Kidney epithelial cell (primary cell): Measurements from ENCODE around the gene CNPY1. TPM values are rescaled to one million over a fixed set of nuclear protein-coding genes. Genes with fewer than 3 reads are reported as not detected.

ENCODE experiments used
- DNase-seq: peaks from one replicate; pipeline ENCODE4 v3.0.0-alpha.2; 2010; ENCODE audit warnings: low read depth
- H3K27me3 ChIP-seq: 2 replicates; pipeline ENCODE4 v1.6.0; 2011; ENCODE audit warnings: low read length; ENCODE audit not compliant: control insufficient read depth, insufficient read depth
- H3K36me3 ChIP-seq: 2 replicates; pipeline ENCODE4 v1.5.1; 2011; ENCODE audit warnings: low read length; ENCODE audit not compliant: control insufficient read depth, insufficient read depth
- H3K4me3 ChIP-seq: 2 replicates; pipeline ENCODE4 v1.5.1; 2011; ENCODE audit warnings: low read depth, mild to moderate bottlenecking, control low read depth, low read length
- total RNA-seq: library from RNA; depleted of rRNA; stranded (reverse); fragments of >200 nt; gene quantifications from 2 replicates; pipeline ENCODE4 v1.2.3, GENCODE V29; 2015
- TF ChIP-seq, protein P1 (sequence below): IDR thresholded peaks from 2 replicates; pipeline ENCODE4 v1.5.1; 2011; ENCODE audit warnings: mild to moderate bottlenecking, moderate library complexity, low read length, control low read depth, inconsistent platforms; ENCODE audit not compliant: insufficient read depth, poor library complexity, severe bottlenecking

The CNPY1 gene
- total RNA-seq, 1 donor from 2014 or later: not detected

DNA sequence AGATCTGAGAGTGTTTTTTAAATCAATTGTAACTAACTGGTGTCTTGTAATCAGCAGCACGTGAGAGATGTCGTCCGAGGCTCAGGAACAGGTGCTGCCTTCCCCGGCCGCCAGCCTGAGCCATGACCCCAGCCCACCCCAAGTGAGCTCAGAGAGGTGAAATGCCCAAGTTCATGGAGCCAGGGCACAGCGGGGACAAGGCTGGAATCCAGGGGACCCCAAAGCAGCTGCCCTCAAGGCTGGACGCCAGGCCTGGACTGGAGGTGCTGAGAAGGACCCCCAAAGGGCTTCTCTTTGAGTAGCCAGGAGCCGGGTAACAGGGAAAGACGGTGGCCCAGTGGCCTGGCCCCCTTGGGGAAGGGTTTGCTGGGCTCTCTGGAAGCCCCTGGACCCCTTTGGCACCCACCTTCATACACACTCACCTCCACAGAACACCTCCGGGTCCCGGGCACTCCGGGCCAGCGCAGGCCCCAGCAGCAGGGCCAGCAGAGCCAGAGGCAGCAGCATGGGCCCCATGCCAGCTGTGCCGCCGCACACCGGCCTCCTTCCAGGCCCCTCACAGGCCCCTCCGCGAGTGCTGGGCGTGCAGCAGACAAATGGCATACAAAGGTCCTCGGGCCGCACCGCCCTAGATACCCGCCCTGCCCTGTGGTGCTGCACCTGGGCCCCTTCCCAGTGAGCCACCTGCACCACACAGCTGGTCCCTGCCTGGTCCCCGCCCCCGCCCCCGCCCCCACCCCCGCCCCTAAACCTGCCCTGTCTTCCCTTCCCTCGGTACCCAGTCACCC lies 24.0 kb upstream of the CNPY1 start:
- Histone ChIP-seq H3K36me3 (no peaks in the 10 kb centered on the region), H3K4me3 (no peak overlapping the region), H3K27me3 (peaks cover 4% of the 10 kb centered on the region)
- no peak for DNase-seq
- TF ChIP-seq, protein P1, sequence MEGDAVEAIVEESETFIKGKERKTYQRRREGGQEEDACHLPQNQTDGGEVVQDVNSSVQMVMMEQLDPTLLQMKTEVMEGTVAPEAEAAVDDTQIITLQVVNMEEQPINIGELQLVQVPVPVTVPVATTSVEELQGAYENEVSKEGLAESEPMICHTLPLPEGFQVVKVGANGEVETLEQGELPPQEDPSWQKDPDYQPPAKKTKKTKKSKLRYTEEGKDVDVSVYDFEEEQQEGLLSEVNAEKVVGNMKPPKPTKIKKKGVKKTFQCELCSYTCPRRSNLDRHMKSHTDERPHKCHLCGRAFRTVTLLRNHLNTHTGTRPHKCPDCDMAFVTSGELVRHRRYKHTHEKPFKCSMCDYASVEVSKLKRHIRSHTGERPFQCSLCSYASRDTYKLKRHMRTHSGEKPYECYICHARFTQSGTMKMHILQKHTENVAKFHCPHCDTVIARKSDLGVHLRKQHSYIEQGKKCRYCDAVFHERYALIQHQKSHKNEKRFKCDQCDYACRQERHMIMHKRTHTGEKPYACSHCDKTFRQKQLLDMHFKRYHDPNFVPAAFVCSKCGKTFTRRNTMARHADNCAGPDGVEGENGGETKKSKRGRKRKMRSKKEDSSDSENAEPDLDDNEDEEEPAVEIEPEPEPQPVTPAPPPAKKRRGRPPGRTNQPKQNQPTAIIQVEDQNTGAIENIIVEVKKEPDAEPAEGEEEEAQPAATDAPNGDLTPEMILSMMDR: no peak

DNA sequence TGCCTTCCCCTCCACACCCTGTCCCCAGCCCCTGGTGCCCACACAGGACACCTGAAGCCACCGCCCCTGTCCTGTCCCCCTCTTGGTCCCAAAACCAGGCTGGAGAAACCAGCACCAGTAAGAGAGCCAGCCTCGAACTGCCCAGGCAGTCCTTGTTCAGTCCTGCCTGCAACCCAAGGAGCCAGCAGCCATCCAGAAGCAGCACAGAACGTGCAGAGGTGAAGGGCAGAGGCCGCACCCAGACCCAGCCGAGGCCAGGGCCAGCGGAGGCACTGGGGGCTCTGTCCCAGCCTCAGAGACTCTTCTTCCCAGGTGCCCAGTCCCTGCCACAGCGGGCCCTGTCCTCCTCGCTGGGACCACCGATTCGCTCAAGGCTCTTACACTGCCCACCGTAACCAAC lies 23.3 kb upstream of the CNPY1 start:
- Histone ChIP-seq H3K36me3 (no peaks in the 10 kb centered on the region), H3K27me3 (peaks cover 4% of the 10 kb centered on the region), H3K4me3 (no peak overlapping the region)
- TF ChIP-seq, protein P1: no peak
- no peak for DNase-seq

- Histone ChIP-seq H3K27me3 (peaks cover 4% of the 10 kb centered on the region), H3K4me3 (no peak overlapping the region), H3K36me3 (no peaks in the 10 kb centered on the region)
- no peak for DNase-seq
- TF ChIP-seq, protein P1: no peak
Observed at GRCh38 chr7:155568842-155569494, 22.6 kb upstream of the CNPY1 start.

DNA sequence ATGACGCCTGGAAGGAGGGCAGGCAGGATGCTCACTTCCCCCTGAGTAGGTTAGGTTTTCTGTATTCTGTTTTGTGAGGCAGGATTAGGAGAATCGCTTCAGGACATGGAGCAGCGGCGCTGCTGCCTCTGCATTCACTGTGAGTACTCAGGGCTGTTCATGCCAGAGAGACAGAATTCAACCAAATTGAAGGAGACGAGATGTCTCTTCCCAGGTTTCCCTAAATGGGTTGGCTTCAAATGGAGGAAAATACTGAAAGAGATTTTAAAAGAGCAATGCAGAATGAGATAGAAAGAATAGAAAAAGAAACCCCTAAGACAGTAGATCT lies 21.9 kb upstream of the CNPY1 start:
- TF ChIP-seq, protein P1: no peak
- H3K4me3 ChIP-seq: no peak overlapping the region
- no peaks in the 10 kb centered on the region for H3K36me3 ChIP-seq
- H3K27me3 ChIP-seq: peaks cover 4% of the 10 kb centered on the region
- DNase-seq: no peak

DNA sequence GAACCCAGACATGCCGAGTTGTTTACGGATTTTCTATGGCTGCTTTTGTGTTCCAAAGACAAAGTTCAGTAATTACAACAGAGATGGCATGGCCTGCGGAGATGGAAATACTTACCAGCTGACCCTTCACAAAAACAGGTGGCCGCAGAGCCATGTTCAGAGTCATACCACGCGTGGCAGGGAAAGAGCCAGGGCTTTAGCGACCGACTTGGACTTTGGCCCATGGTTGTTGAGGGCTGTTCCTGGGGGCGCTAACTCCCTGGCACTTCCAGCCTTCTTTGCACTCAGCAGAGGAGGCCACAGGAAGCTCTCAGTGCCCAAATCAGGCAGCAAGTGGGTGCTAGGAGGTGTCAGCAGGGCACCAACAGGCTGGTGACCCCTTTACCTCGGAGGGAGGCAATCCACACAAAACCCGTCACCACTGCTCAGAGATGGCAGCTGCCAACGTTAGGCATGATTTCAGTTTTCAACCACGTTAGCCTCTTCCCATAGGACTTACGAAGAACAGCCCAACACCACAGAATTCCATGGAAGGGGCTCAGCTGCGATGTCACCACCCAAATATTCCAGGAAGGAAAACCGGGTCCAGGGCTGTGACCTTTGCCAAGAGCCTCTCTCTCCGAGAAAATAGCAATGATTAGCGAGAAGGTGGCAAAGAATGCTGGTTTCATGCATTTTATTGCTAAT lies 21.4 kb upstream of the CNPY1 start:
- H3K4me3 ChIP-seq: no peak overlapping the region
- peaks cover 4% of the 10 kb centered on the region for H3K27me3 ChIP-seq
- no peak for DNase-seq
- TF ChIP-seq, protein P1: no peak
- no peaks in the 10 kb centered on the region for H3K36me3 ChIP-seq
